ENCODE measurements around the gene IDI2.
"Not testable (repeated sequence)": the region's sequence is repeated elsewhere in the genome, so short reads cannot be mapped to it uniquely, and the experiment has no call there.

The IDI2 gene

GRCh38 chr10:1025683-1026082 lies at the start of gene IDI2:
IDI2 (minus strand) TSS chr10:1025859; CDS start chr10:1024723, 1,136 bp downstream.
- no peak for DNase-seq

GRCh38 chr10:1074748-1075308 lies 49.2 kb upstream of the IDI2 start:
- no peak for DNase-seq

GRCh38 chr10:1074052-1074747 lies 48.5 kb upstream of the IDI2 start:
- DNase-seq, result no peak

GRCh38 chr10:1070919-1071318 lies 45.3 kb upstream of the IDI2 start:
- DNase-seq, result no peak

- DNase-seq, result no peak
Observed at GRCh38 chr10:1068380-1069361, 43.0 kb upstream of the IDI2 start.

GRCh38 chr10:1066734-1067133 lies 41.1 kb upstream of the IDI2 start:
- DNase-seq, result not testable (repeated sequence)

GRCh38 chr10:1064964-1065247 lies 39.2 kb upstream of the IDI2 start:
- DNase-seq, result no peak

- DNase-seq, result no peak
Observed at GRCh38 chr10:1063232-1063865, 37.7 kb upstream of the IDI2 start.

GRCh38 chr10:1061930-1062774 lies 36.5 kb upstream of the IDI2 start:
- DNase-seq, result no peak

- no peak for DNase-seq
Observed at GRCh38 chr10:1059902-1060301, 34.2 kb upstream of the IDI2 start.

GRCh38 chr10:1058017-1058416 lies 32.4 kb upstream of the IDI2 start:
- DNase-seq, result no peak

- DNase-seq, result no peak
Observed at GRCh38 chr10:1057106-1057657, 31.5 kb upstream of the IDI2 start.

- DNase-seq, result peak in 1 of 2 experiments; percentile 9
Observed at GRCh38 chr10:1056326-1057105, 30.9 kb upstream of the IDI2 start, which contains the start of gene WDR37. WDR37 (plus strand) TSS chr10:1056385; CDS start chr10:1072156, 15,771 bp downstream.

GRCh38 chr10:1054684-1055083 lies 29.0 kb upstream of the IDI2 start:
- no peak for DNase-seq

GRCh38 chr10:1050554-1050953 lies 24.9 kb upstream of the IDI2 start:
- DNase-seq, result no peak

- DNase-seq, result no peak
Observed at GRCh38 chr10:1050145-1050544, 24.5 kb upstream of the IDI2 start.

- DNase-seq, result no peak
Observed at GRCh38 chr10:1049425-1049958, 23.8 kb upstream of the IDI2 start.

GRCh38 chr10:1048732-1049424 lies 23.2 kb upstream of the IDI2 start, which contains the start of gene IDI1:
IDI1 (minus strand) TSS chr10:1049119; CDS start chr10:1049003, 116 bp downstream.
- DNase-seq, result peak; percentile 95 to 100

GRCh38 chr10:1048349-1048731 lies 22.7 kb upstream of the IDI2 start:
- DNase-seq, result no peak

- no peak for DNase-seq
Observed at GRCh38 chr10:1047937-1048336, 22.3 kb upstream of the IDI2 start.

Measured in cerebellar nuclear complex (tissue), 1 donor.